Calu3 (cell line): ENCODE measurements around the gene UBASH3B. TPM values are rescaled to one million over a fixed set of nuclear protein-coding genes. Genes with fewer than 3 reads are reported as not detected.

Source experiments
- BruUV-seq: library from RNA; stranded (reverse); fragments of 400-500 nt; replicated peaks from 2 replicates; lab custom pipeline; 2021; lab: Mats Ljungman, UMichigan
- CTCF ChIA-PET: fragments of 300-600 bp; sonication (Branson Sonifier 250); formaldehyde crosslinking; loops from one replicate; lab custom pipeline; 2022; ENCODE audit warnings: antibody characterized with exemption; lab: Charles Lee
- DNase-seq: peaks from one replicate; pipeline ENCODE4 v3.0.0; 2022
- H3K27ac Mint-ChIP-seq: one replicate; pipeline ENCODE4 v1.8.0; 2022; ENCODE audit warnings: mixed read lengths; ENCODE audit not compliant: unreplicated experiment
- H3K27me3 Mint-ChIP-seq: one replicate; pipeline ENCODE4 v1.8.0; 2022; ENCODE audit warnings: mixed read lengths; ENCODE audit not compliant: unreplicated experiment
- H3K36me3 Mint-ChIP-seq: one replicate; pipeline ENCODE4 v1.8.0; 2022; ENCODE audit warnings: mild to moderate bottlenecking, moderate library complexity, mixed read lengths; ENCODE audit not compliant: insufficient read depth, unreplicated experiment
- H3K4me1 Mint-ChIP-seq: one replicate; pipeline ENCODE4 v1.8.0; 2022; ENCODE audit warnings: mild to moderate bottlenecking, low read depth, mixed read lengths; ENCODE audit not compliant: unreplicated experiment
- H3K4me3 Mint-ChIP-seq: one replicate; pipeline ENCODE4 v1.8.0; 2022; ENCODE audit warnings: mild to moderate bottlenecking, low read depth, moderate library complexity, mixed read lengths; ENCODE audit not compliant: unreplicated experiment
- H3K9me3 Mint-ChIP-seq: one replicate; pipeline ENCODE4 v1.8.0; 2022; ENCODE audit warnings: low read depth, mixed read lengths; ENCODE audit not compliant: unreplicated experiment
- CTCF ChIP-seq: fragments of 200-600 bp; IDR thresholded peaks from one replicate; pipeline ENCODE4 v1.8.0; 2022; ENCODE audit warnings: antibody characterized with exemption; ENCODE audit not compliant: unreplicated experiment
- intact Hi-C: fragments of 100-400 bp; cut with micrococcal nuclease; formaldehyde crosslinking; loops from one replicate; pipeline ENCODE4 v1.10.0; 2022; ENCODE audit not compliant: unreplicated experiment
- total RNA-seq: library from RNA; stranded (reverse); gene quantifications from 2 replicates; pipeline ENCODE4 v1.2.3, GENCODE V29; 2022

The UBASH3B gene
- total RNA-seq, 1 experiment from 2014 or later: 74.9 TPM

DNA sequence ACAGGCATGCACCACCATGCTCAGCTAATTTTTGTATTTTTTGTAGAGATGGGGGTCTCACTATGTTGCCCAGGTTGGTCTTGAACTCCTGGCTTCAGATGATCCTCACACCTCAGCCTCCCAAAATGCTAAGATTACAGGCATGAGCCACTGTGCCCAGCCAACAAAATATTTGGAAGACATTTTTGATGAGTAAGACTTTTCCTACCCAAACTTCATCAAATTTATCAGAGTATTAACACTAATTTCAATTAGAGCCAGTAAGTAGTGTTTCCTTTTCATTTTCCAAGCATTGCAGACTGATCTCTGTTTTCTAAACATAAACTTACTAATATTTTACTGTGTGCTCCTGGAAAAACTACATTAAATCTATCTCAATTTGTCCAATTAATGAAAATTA lies 181.4 kb downstream of the UBASH3B start:
- Mint-ChIP-seq H3K27ac (no peak overlapping the region), H3K4me1 (no peaks in the 10 kb centered on the region), H3K4me3 (no peak overlapping the region), H3K9me3 (peaks cover 3% of the 10 kb centered on the region), H3K27me3 (no peaks in the 10 kb centered on the region), H3K36me3 (no peaks in the 10 kb centered on the region)
- no peak for TF ChIP-seq CTCF
- intact Hi-C loops: no loop called here
- DNase-seq: no peak
- no TSS peak for BruUV-seq
- CTCF ChIA-PET: no interaction called here

DNA sequence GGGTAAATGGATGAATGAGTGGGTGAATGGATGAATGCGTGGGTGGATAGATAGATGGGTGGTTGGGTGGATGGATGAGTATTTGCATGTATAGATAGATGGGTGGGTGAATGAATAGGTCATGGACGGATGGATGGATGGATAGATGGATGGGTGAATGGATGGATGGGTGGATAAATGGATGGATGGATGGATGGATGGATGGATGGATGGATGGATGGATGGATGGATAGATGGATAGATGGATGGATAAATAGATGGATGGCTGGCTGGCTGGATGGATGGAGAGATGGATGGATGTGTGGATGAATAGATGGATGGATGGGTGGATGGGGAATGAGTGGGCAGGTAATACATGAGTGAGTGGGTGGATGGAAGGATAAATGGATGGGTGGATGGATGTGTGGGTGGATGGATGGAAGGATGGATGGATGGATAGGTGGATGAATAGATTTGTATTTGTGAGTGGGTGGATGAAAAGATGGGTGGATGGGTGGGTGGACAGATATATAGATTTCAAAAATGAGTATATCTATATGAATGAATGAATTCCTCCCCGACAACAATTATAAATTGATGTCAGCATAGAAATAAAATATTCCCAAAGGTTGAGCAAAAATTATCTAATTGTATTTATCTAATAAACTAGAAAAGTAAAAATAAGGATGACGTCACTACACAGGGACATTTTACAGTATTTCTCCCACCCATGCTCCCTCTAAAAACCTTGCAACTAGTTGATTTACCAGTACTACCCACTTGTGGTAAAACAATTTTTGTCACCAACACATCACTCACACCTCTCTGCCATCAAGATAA lies 182.2 kb downstream of the UBASH3B start:
- H3K36me3 Mint-ChIP-seq: no peaks in the 10 kb centered on the region
- BruUV-seq: no TSS peak
- intact Hi-C loops: no loop called here
- H3K4me3 Mint-ChIP-seq: no peak overlapping the region
- peaks cover 3% of the 10 kb centered on the region for H3K9me3 Mint-ChIP-seq
- CTCF ChIA-PET: no interaction called here
- H3K27ac Mint-ChIP-seq: no peak overlapping the region
- no peak for DNase-seq
- TF ChIP-seq CTCF: no peak
- H3K4me1 Mint-ChIP-seq: peaks cover under 1% of the 10 kb centered on the region
- H3K27me3 Mint-ChIP-seq: no peaks in the 10 kb centered on the region

DNA sequence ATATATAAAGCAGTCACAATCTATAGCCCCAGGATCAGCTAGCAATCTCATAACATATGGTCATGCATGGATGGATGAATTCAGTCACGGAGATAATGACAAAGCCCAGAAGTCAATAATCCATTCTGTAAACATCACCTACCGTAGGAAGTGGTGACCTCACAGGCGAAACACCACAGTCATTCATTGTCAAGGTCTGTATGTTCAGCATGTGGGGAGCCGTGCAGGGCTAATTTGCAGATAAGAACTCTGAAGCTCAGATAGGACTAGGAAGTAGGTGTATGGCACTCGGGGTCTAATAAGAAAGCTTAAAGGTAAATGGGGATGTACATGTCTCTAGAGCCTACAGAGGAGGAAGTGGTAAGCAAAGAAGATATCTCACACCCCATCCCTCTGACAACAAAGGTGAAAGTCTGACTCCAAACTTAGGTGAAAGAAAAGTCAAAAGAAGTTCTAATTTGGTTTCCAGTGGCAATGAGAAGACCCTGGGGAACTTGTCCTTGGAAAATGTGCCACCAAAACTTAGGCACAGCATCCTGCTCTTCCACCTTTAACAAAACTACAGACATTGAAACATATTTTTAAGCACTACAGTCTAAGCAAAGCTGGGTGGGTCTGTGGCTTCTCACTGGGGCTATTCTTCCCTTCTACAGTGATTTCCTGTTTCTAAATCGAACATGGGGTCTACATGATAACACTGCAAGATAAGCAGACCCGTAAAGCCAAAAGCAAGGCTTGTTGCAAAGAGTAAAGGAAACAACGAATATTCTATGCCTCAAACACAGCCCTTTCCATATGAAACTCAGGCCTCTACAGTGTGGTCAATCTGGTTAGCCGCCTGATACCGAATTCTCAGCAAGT lies 188.0 kb downstream of the UBASH3B start:
- no peak overlapping the region for H3K4me3 Mint-ChIP-seq
- no TSS peak for BruUV-seq
- CTCF ChIA-PET: no interaction called here
- no peaks in the 10 kb centered on the region for H3K27me3 Mint-ChIP-seq
- no peaks in the 10 kb centered on the region for H3K9me3 Mint-ChIP-seq
- peaks cover 11% of the 10 kb centered on the region for H3K4me1 Mint-ChIP-seq
- H3K36me3 Mint-ChIP-seq: no peaks in the 10 kb centered on the region
- no peak overlapping the region for H3K27ac Mint-ChIP-seq
- TF ChIP-seq CTCF: no peak
- intact Hi-C loops: no loop called here
- DNase-seq: peak; percentile 8

DNA sequence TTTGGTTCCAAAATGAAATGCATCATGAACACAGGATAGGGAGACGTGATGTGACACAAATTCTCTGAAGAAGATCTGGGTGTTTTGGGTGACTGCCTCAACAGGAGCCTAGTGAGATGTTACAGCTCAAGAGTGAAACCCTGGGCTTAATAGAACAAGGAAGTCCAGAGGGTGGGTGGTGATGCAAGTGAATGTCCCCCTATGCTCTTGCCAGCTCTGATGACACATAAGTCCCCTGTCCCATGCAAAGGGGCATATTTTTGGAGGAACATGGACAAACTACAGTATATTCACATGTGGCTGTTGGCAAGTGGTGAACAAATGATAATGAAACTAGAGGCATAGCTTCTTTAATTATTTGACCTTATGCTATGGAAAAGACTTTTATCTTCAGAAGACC lies 191.9 kb downstream of the UBASH3B start:
- CTCF ChIA-PET: no interaction called here
- Mint-ChIP-seq H3K9me3 (no peaks in the 10 kb centered on the region), H3K27ac (no peak overlapping the region), H3K4me1 (peaks cover 24% of the 10 kb centered on the region), H3K36me3 (no peaks in the 10 kb centered on the region), H3K4me3 (no peak overlapping the region), H3K27me3 (no peaks in the 10 kb centered on the region)
- no TSS peak for BruUV-seq
- no peak for DNase-seq
- intact Hi-C loops: no loop called here
- no peak for TF ChIP-seq CTCF
